ENCODE data around the gene BARHL1. TPM values are rescaled to one million over a fixed set of nuclear protein-coding genes. Genes with fewer than 3 reads are reported as not detected.

The BARHL1 gene
- total RNA-seq, 1 experiment from 2014 or later: 0.15 TPM

DNA sequence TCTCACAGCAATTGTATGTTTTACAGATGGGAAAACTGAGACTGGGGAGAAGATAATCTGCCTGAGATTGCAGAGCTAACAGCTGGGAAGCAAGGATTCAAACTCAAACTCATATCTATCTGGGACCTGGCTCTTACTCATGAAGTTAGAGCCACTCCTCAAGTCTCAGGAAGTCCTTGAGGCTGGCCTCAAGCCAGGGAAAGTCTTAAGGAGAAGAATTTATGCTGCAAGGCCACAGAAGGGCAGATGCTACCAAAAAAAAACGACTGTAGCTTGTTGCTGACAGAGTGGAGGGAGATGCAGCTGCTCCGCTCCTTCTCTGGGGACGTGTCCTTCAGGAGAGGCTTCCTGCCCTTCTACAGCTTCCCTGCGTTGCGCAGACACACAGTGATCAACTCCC, 39.8 kb downstream of the BARHL1 start:
- Mint-ChIP-seq H3K27me3 (ENCODE audit: low read depth) (no peaks in the 10 kb centered on the region), H3K4me1 (peaks cover 4% of the 10 kb centered on the region), H3K27ac (no peak overlapping the region), H3K4me3 (no peak overlapping the region), H3K9me3 (no peaks in the 10 kb centered on the region), H3K36me3 (peaks cover 35% of the 10 kb centered on the region)
- TF ChIP-seq, protein P1, sequence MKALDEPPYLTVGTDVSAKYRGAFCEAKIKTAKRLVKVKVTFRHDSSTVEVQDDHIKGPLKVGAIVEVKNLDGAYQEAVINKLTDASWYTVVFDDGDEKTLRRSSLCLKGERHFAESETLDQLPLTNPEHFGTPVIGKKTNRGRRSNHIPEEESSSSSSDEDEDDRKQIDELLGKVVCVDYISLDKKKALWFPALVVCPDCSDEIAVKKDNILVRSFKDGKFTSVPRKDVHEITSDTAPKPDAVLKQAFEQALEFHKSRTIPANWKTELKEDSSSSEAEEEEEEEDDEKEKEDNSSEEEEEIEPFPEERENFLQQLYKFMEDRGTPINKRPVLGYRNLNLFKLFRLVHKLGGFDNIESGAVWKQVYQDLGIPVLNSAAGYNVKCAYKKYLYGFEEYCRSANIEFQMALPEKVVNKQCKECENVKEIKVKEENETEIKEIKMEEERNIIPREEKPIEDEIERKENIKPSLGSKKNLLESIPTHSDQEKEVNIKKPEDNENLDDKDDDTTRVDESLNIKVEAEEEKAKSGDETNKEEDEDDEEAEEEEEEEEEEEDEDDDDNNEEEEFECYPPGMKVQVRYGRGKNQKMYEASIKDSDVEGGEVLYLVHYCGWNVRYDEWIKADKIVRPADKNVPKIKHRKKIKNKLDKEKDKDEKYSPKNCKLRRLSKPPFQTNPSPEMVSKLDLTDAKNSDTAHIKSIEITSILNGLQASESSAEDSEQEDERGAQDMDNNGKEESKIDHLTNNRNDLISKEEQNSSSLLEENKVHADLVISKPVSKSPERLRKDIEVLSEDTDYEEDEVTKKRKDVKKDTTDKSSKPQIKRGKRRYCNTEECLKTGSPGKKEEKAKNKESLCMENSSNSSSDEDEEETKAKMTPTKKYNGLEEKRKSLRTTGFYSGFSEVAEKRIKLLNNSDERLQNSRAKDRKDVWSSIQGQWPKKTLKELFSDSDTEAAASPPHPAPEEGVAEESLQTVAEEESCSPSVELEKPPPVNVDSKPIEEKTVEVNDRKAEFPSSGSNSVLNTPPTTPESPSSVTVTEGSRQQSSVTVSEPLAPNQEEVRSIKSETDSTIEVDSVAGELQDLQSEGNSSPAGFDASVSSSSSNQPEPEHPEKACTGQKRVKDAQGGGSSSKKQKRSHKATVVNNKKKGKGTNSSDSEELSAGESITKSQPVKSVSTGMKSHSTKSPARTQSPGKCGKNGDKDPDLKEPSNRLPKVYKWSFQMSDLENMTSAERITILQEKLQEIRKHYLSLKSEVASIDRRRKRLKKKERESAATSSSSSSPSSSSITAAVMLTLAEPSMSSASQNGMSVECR (CRISPR knock-in tag; IDR thresholded peaks at IDR 0.05; ENCODE audit: borderline replicate concordance): no peak
- TF ChIP-seq TEAD1 (CRISPR knock-in tag; IDR thresholded peaks at IDR 0.05) (no peak), NR2C2 (CRISPR knock-in tag; IDR thresholded peaks at IDR 0.05) (no peak), ZNF263 (CRISPR knock-in tag; IDR thresholded peaks at IDR 0.05; ENCODE audit: low read depth) (no peak), PRDM15 (CRISPR knock-in tag; IDR thresholded peaks at IDR 0.05) (no peak), ZNF532 (CRISPR knock-in tag; IDR thresholded peaks at IDR 0.05; ENCODE audit: borderline replicate concordance) (no peak)
- TF ChIP-seq, protein P2, sequence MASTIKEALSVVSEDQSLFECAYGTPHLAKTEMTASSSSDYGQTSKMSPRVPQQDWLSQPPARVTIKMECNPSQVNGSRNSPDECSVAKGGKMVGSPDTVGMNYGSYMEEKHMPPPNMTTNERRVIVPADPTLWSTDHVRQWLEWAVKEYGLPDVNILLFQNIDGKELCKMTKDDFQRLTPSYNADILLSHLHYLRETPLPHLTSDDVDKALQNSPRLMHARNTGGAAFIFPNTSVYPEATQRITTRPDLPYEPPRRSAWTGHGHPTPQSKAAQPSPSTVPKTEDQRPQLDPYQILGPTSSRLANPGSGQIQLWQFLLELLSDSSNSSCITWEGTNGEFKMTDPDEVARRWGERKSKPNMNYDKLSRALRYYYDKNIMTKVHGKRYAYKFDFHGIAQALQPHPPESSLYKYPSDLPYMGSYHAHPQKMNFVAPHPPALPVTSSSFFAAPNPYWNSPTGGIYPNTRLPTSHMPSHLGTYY (CRISPR knock-in tag; IDR thresholded peaks at IDR 0.05): no peak
- ChIA-PET POLR2A (no interaction called here), CTCF (no interaction called here)
- DNase-seq (ENCODE audit: low spot score) (no peak), ATAC-seq (no peak)

GRCh38 chr9:132626285-132626684, 43.9 kb downstream of the BARHL1 start:
- H3K27me3 Mint-ChIP-seq (ENCODE audit: low read depth): no peaks in the 10 kb centered on the region
- no peak for DNase-seq (ENCODE audit: low spot score)

More at GRCh38 chr9:132626285-132626684, 43.9 kb downstream of the BARHL1 start:
- Mint-ChIP-seq H3K4me1 (peaks cover 16% of the 10 kb centered on the region), H3K4me3 (no peak overlapping the region), H3K36me3 (peaks cover 38% of the 10 kb centered on the region), H3K9me3 (no peaks in the 10 kb centered on the region), H3K27ac (peak overlapping the region; percentile 82)
- TF ChIP-seq MXD4 (CRISPR knock-in tag; IDR thresholded peaks at IDR 0.05; ENCODE audit: borderline replicate concordance): no peak
- TF ChIP-seq ZNF671 (CRISPR knock-in tag; IDR thresholded peaks at IDR 0.05): no peak
- TF ChIP-seq GTF2I (CRISPR knock-in tag; conservative IDR thresholded peaks at IDR 0.05): no peak
- TF ChIP-seq CREB1 (CRISPR knock-in tag; IDR thresholded peaks at IDR 0.05): no peak
- TF ChIP-seq SMAD4 (CRISPR knock-in tag; IDR thresholded peaks at IDR 0.05): no peak
- no peak for TF ChIP-seq ESRRA (CRISPR knock-in tag; IDR thresholded peaks at IDR 0.05; ENCODE audit: borderline replicate concordance)
- no peak for TF ChIP-seq CREM (CRISPR knock-in tag; IDR thresholded peaks at IDR 0.05)
- TF ChIP-seq E2F4 (CRISPR knock-in tag; IDR thresholded peaks at IDR 0.05; ENCODE audit: borderline replicate concordance, low read depth): no peak
- TF ChIP-seq, protein P3, sequence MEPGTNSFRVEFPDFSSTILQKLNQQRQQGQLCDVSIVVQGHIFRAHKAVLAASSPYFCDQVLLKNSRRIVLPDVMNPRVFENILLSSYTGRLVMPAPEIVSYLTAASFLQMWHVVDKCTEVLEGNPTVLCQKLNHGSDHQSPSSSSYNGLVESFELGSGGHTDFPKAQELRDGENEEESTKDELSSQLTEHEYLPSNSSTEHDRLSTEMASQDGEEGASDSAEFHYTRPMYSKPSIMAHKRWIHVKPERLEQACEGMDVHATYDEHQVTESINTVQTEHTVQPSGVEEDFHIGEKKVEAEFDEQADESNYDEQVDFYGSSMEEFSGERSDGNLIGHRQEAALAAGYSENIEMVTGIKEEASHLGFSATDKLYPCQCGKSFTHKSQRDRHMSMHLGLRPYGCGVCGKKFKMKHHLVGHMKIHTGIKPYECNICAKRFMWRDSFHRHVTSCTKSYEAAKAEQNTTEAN (CRISPR knock-in tag; IDR thresholded peaks at IDR 0.05): no peak
- no peak for TF ChIP-seq ZNF396 (CRISPR knock-in tag; IDR thresholded peaks at IDR 0.05; ENCODE audit: borderline replicate concordance)
- POLR2A ChIA-PET: no interaction called here
- CTCF ChIA-PET: no interaction called here
- no peak for ATAC-seq

Data from WTC11 (cell line).